ENCODE data around the gene SETBP1. TPM values are rescaled to one million over a fixed set of nuclear protein-coding genes. Genes with fewer than 3 reads are reported as not detected.

SETBP1 gene
- total and polyA plus RNA-seq, 2 of the 13 experiments (the other 11 are each of a cell fraction or from before 2014, with no cell fraction given): 0.18 to 0.65 TPM

- no peak for TF ChIP-seq NR3C1 (CRISPR knock-in tag; IDR thresholded peaks at IDR 0.05)
- no peak for TF ChIP-seq ZNF367 (CRISPR knock-in tag; IDR thresholded peaks at IDR 0.05; ENCODE audit: borderline replicate concordance)
- TF ChIP-seq ZNF891 (CRISPR knock-in tag; IDR thresholded peaks at IDR 0.05): no peak
- TF ChIP-seq DNMT3B (CRISPR knock-in tag; conservative IDR thresholded peaks at IDR 0.05): no peak
- TF ChIP-seq BCL6 (CRISPR knock-in tag; IDR thresholded peaks at IDR 0.05): no peak
- no peak for TF ChIP-seq ADNP (CRISPR knock-in tag; IDR thresholded peaks at IDR 0.05)
These were observed 78.4 kb downstream of the SETBP1 start (continued) for GRCh38 chr18:44758861-44759631.

- H3K27ac ChIP-seq (ENCODE audit: extremely low read length, insufficient read depth, low read length): no peak overlapping the region
- ChIA-PET POLR2A (no interaction called here), CTCF (ENCODE audit: low intra/inter-chr PET ratio, low total read pairs) (no interaction called here)
- no peak for TF ChIP-seq ATF2 (CRISPR knock-in tag; IDR thresholded peaks at IDR 0.05)
- TF ChIP-seq LCORL (IDR thresholded peaks at IDR 0.05): no peak
- no peak for TF ChIP-seq LCORL (CRISPR knock-in tag; IDR thresholded peaks at IDR 0.05)
- intact Hi-C loops (cut with micrococcal nuclease; ENCODE audit: unreplicated experiment) (loop anchor here (10.0 kb wide), 1 partner anchor 65 kb away; no protein-coding TSS in a partner anchor), in situ Hi-C loops (cut with HindIII; ENCODE audit: extremely low pct_ligation_motif_present, low pct_unique_long_range_greater_than_20kb) (no loop called here)
- no peak overlapping the region for H2AFZ ChIP-seq (ENCODE audit: low read length)
- no CpG with 5 or more reads among the region's 1 CpG for WGBS (ENCODE audit: low lambda C conversion rate)
- no peaks in the 10 kb centered on the region for H3K4me1 ChIP-seq (ENCODE audit: insufficient read depth, low read length)
- FAIRE-seq (no peak), DNase-seq (ENCODE audit: low spot score) (no peak), ATAC-seq (no peak)
- no TSS peak for BruUV-seq (replicated peaks)
- H3K36me3 ChIP-seq (replicated peaks in 1 of 2; ENCODE audit: control insufficient read depth in 1 of 2, insufficient read depth in 2 of 2, low read length in 2 of 2): no peaks in the 10 kb centered on the region
- no peaks in the 10 kb centered on the region for H3K9me3 ChIP-seq (ENCODE audit: low read length)
- no peak overlapping the region for H3K4me3 ChIP-seq (replicated peaks in 1 of 3; ENCODE audit: insufficient read depth in 1 of 3, low read depth in 2 of 3, low read length in 3 of 3)
- no peaks in the 10 kb centered on the region; a peak in 1 of 5 replicates for H3K27me3 ChIP-seq (ENCODE audit: control insufficient read depth in 1 of 2, insufficient read depth in 2 of 2, low read length in 2 of 2)
- H4K20me1 ChIP-seq (ENCODE audit: insufficient read depth, low read length): no peaks in the 10 kb centered on the region
- no peak overlapping the region for H3K4me2 ChIP-seq (ENCODE audit: low read depth, low read length)
- H3K9ac ChIP-seq (ENCODE audit: insufficient read depth, low read depth, low read length): no peak overlapping the region
- H3K79me2 ChIP-seq (ENCODE audit: insufficient read depth, low read length): no peaks in the 10 kb centered on the region
These were observed 79.2 kb downstream of the SETBP1 start for GRCh38 chr18:44759925-44760342.
